Measurements from ENCODE around the gene RAB6A.

Gene RAB6A

DNA sequence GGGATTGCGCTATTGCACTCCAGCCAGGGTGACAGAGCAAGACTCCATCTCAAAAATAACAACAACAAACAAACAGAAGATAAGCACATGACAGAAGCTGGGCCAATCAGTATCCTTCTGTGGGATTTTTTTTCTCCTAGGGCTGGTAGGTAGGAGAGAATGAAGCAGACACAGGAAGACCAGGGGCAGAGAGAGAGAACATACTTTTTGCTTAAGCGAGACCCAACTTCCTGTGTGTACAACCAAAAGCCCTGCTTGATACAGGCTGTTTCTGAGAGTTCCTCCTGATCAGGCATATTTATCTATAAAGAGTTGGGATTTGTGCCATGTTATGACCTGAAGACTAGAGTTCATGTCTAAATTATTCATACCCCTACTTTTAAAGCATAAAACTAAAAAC lies 126.9 kb downstream of the RAB6A start:
- H3K9ac ChIP-seq (ENCODE audit: low read length): no peak overlapping the region
- H3K36me3 ChIP-seq (replicated peaks; ENCODE audit: insufficient read depth, low read length): no peaks in the 10 kb centered on the region
- no peak overlapping the region for H2AFZ ChIP-seq (ENCODE audit: low read length)
- TF ChIP-seq EZH2 (optimal IDR thresholded peaks at IDR 0.05; ENCODE audit: low read depth, low read length) (no peak), EZH2phosphoT487 (IDR thresholded peaks at IDR 0.05; ENCODE audit: low read length) (no peak)
- TF ChIP-seq, protein P1, sequence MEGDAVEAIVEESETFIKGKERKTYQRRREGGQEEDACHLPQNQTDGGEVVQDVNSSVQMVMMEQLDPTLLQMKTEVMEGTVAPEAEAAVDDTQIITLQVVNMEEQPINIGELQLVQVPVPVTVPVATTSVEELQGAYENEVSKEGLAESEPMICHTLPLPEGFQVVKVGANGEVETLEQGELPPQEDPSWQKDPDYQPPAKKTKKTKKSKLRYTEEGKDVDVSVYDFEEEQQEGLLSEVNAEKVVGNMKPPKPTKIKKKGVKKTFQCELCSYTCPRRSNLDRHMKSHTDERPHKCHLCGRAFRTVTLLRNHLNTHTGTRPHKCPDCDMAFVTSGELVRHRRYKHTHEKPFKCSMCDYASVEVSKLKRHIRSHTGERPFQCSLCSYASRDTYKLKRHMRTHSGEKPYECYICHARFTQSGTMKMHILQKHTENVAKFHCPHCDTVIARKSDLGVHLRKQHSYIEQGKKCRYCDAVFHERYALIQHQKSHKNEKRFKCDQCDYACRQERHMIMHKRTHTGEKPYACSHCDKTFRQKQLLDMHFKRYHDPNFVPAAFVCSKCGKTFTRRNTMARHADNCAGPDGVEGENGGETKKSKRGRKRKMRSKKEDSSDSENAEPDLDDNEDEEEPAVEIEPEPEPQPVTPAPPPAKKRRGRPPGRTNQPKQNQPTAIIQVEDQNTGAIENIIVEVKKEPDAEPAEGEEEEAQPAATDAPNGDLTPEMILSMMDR (IDR thresholded peaks at IDR 0.05; ENCODE audit: low read length): no peak
- H3K27me3 ChIP-seq (replicated peaks; ENCODE audit: insufficient read depth, low read length): no peaks in the 10 kb centered on the region
- no peaks in the 10 kb centered on the region for H3K4me1 ChIP-seq (ENCODE audit: low read length)
- DNase-seq: no peak
- H3K27ac ChIP-seq (ENCODE audit: low read length): no peak overlapping the region
- no peak overlapping the region for H3K4me2 ChIP-seq (ENCODE audit: low read depth, low read length)
- H3K9me3 ChIP-seq (replicated peaks; ENCODE audit: insufficient read depth, low read length): no peaks in the 10 kb centered on the region
- no peak overlapping the region for H3K4me3 ChIP-seq (ENCODE audit: low read length)
- no peaks in the 10 kb centered on the region for H3K9me2 ChIP-seq (replicated peaks; ENCODE audit: insufficient read depth, low read length)
- no peaks in the 10 kb centered on the region for H4K20me1 ChIP-seq (ENCODE audit: insufficient read depth, low read length)
- no peaks in the 10 kb centered on the region for H3F3A ChIP-seq (ENCODE audit: insufficient read depth, low read length)
- H3K79me2 ChIP-seq (ENCODE audit: low read length): no peaks in the 10 kb centered on the region

DNA sequence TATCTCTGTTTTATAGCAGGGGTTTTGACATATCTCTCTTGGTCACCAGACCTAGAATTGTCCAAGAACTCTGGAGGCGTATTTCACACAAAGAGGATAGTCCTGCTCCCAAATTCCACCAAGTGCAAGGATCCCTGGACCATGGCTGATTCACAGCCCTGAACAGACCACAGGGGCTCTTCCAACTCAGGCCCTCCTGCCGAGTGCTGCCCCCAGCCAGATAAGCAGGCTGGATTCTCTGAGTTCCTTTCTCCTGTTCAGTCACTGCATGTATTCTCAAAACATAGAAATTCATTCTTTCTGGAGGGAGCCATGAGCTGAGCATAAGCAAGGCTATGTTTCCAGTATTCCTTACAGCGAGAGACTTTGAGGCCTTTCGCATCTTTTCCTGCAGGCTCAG lies 127.9 kb downstream of the RAB6A start:
- no peaks in the 10 kb centered on the region for H4K20me1 ChIP-seq (ENCODE audit: insufficient read depth, low read length)
- H3K36me3 ChIP-seq (replicated peaks; ENCODE audit: insufficient read depth, low read length): no peaks in the 10 kb centered on the region
- H3K9me3 ChIP-seq (replicated peaks; ENCODE audit: insufficient read depth, low read length): no peaks in the 10 kb centered on the region
- no peak overlapping the region for H3K4me3 ChIP-seq (ENCODE audit: low read length)
- H3F3A ChIP-seq (ENCODE audit: insufficient read depth, low read length): no peaks in the 10 kb centered on the region
- no peak overlapping the region for H3K27ac ChIP-seq (ENCODE audit: low read length)
- H3K9ac ChIP-seq (ENCODE audit: low read length): no peak overlapping the region
- H2AFZ ChIP-seq (ENCODE audit: low read length): no peak overlapping the region
- H3K4me2 ChIP-seq (ENCODE audit: low read depth, low read length): no peak overlapping the region
- no peaks in the 10 kb centered on the region for H3K27me3 ChIP-seq (replicated peaks; ENCODE audit: insufficient read depth, low read length)
- no peaks in the 10 kb centered on the region for H3K79me2 ChIP-seq (ENCODE audit: low read length)
- TF ChIP-seq, protein P1 (IDR thresholded peaks at IDR 0.05; ENCODE audit: low read length): no peak
- TF ChIP-seq EZH2phosphoT487 (IDR thresholded peaks at IDR 0.05; ENCODE audit: low read length) (no peak), EZH2 (optimal IDR thresholded peaks at IDR 0.05; ENCODE audit: low read depth, low read length) (no peak)
- DNase-seq: no peak
- no peaks in the 10 kb centered on the region for H3K4me1 ChIP-seq (ENCODE audit: low read length)
- no peaks in the 10 kb centered on the region for H3K9me2 ChIP-seq (replicated peaks; ENCODE audit: insufficient read depth, low read length)

DNA sequence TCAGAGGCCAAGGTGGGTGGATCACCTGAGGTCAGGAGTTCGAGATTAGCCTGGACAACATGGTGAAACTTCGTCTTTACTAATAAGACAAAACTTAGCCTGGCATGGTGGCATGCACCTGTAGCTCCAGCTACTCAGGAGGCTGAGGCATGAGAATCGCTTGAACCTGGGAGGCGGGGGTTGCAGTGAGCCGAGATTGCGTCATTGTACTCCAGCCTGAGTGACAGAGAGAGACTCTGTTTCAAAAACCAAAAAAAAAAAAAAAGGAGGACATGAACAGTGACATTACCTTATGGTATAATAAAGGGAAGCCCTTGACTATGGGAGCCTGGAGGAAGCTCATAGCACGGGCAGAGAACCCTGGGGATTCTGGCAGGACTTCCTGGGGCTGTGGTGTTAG lies 131.0 kb downstream of the RAB6A start:
- TF ChIP-seq EZH2 (optimal IDR thresholded peaks at IDR 0.05; ENCODE audit: low read depth, low read length) (no peak), EZH2phosphoT487 (IDR thresholded peaks at IDR 0.05; ENCODE audit: low read length) (no peak)
- TF ChIP-seq, protein P1 (IDR thresholded peaks at IDR 0.05; ENCODE audit: low read length): no peak
- no peak overlapping the region for H3K27ac ChIP-seq (ENCODE audit: low read length)
- H3F3A ChIP-seq (ENCODE audit: insufficient read depth, low read length): no peaks in the 10 kb centered on the region
- no peak overlapping the region for H3K4me2 ChIP-seq (ENCODE audit: low read depth, low read length)
- no peak overlapping the region for H3K4me3 ChIP-seq (ENCODE audit: low read length)
- no peaks in the 10 kb centered on the region for H3K36me3 ChIP-seq (replicated peaks; ENCODE audit: insufficient read depth, low read length)
- no peaks in the 10 kb centered on the region for H3K4me1 ChIP-seq (ENCODE audit: low read length)
- H3K9me3 ChIP-seq (replicated peaks; ENCODE audit: insufficient read depth, low read length): no peaks in the 10 kb centered on the region
- H3K79me2 ChIP-seq (ENCODE audit: low read length): no peaks in the 10 kb centered on the region
- no peaks in the 10 kb centered on the region for H3K9me2 ChIP-seq (replicated peaks; ENCODE audit: insufficient read depth, low read length)
- no peak for DNase-seq
- no peak overlapping the region for H3K9ac ChIP-seq (ENCODE audit: low read length)
- H4K20me1 ChIP-seq (ENCODE audit: insufficient read depth, low read length): no peaks in the 10 kb centered on the region
- H2AFZ ChIP-seq (ENCODE audit: low read length): no peak overlapping the region
- no peaks in the 10 kb centered on the region for H3K27me3 ChIP-seq (replicated peaks; ENCODE audit: insufficient read depth, low read length)

Data from MM.1S (cell line).